Epithelial cell of prostate (primary cell): ENCODE data around the gene DAZ3.
"Not testable (repeated sequence)": the region's sequence is repeated elsewhere in the genome, so short reads cannot be mapped to it uniquely, and the experiment has no call there.

Experiments used
- DNase-seq: peaks from one replicate; pipeline ENCODE4 v3.0.0-alpha.2; 2011; ENCODE audit warnings: low read depth, low spot score
- H3K27ac ChIP-seq: fragments of 450-650 bp; 2 replicates; pipeline ENCODE4 v1.5.1; 2017; ENCODE audit warnings: mild to moderate bottlenecking

The DAZ3 gene, protein sequence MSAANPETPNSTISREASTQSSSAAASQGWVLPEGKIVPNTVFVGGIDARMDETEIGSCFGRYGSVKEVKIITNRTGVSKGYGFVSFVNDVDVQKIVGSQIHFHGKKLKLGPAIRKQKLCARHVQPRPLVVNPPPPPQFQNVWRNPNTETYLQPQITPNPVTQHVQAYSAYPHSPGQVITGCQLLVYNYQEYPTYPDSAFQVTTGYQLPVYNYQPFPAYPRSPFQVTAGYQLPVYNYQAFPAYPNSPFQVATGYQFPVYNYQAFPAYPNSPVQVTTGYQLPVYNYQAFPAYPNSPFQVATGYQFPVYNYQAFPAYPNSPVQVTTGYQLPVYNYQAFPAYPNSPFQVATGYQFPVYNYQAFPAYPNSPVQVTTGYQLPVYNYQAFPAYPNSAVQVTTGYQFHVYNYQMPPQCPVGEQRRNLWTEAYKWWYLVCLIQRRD

DNA sequence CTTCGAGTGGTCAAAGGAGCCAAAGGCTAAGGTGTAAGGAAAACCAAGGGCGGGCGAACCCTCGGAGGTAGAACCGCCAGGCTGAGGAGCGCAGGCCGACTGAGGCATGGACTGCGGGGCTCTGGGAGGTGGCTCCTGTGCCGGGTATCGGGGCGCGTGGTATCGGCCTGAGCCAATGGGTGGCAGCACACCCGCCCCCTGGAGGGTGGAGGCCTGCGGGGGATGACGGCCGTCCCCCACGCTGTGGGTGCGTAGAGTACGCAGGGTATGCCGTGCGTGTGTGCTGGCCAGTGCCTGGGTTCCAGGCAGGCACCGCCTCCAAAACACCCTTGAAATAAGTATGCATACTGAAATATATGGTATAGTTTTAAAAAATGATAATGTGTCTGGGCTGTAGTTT is at the start of gene DAZ3:
DAZ3 (minus strand) TSS at position 101 of the 400 bp plus-strand sequence. CDS start 208 bp downstream, outside the sequence.
- DNase-seq, H3K27ac ChIP-seq: not testable (repeated sequence)

DNA sequence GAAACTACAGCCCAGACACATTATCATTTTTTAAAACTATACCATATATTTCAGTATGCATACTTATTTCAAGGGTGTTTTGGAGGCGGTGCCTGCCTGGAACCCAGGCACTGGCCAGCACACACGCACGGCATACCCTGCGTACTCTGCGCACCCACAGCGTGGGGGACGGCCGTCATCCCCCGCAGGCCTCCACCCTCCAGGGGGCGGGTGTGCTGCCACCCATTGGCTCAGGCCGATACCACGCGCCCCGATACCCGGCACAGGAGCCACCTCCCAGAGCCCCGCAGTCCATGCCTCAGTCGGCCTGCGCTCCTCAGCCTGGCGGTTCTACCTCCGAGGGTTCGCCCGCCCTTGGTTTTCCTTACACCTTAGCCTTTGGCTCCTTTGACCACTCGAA is 20.4 kb upstream of the DAZ3 start, which contains the start of gene DAZ4:
DAZ4 (plus strand) TSS at position 301 of the 400 bp plus-strand sequence. CDS start 208 bp downstream, outside the sequence.
- not testable (repeated sequence) for H3K27ac ChIP-seq, DNase-seq

- not testable (repeated sequence) for DNase-seq, H3K27ac ChIP-seq
Measured at GRCh38 chrY:24825069-24825468, 11.9 kb upstream of the DAZ3 start.

DNA sequence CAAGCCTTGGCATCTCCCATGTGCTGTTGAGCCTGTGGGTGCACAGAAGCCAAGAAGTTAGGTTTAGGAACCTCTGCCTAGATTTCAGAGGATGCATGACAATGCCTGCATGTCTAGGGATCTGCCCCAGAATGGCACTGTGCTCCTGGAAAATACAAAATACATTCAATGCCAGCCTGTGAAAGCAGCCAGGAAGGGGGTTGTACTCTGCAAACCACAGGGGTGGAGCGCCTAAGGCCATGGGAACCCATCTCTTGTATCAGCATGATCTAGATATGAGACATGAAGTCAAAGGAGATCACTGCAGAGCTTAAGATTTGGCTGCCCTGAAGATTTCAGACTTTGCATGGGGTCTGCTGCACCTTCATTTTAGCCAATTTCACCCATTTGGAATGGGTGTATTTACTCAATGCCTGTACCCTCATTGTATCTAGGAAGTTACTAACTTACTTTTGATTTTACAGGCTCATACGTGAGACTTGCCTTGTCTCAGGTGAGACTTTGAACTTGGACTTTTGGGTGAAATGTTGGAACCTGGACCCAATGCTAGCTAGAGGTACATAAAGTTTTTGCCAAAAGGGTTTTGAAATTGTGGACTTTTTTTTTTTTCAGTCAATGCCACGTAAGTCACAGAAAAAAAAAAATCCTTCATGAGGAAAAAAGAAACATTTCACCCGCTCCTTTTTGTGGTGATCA is 11.1 kb upstream of the DAZ3 start:
- not testable (repeated sequence) for DNase-seq, H3K27ac ChIP-seq

GRCh38 chrY:24821836-24822235 is 8.6 kb upstream of the DAZ3 start:
- not testable (repeated sequence) for DNase-seq, H3K27ac ChIP-seq
